ENCODE results near the gene ELF1.

The ELF1 gene

GRCh38 chr13:41019011-41019487, at the start of gene ELF1:
TSS of gene ELF1 (minus strand) at chr13:41019316. CDS start at chr13:40982054, 37,262 bp downstream.
- FAIRE-seq (no peak), DNase-seq (ENCODE audit: low spot score) (peak; percentile 77)

GRCh38 chr13:41065078-41065477, 46.0 kb upstream of the ELF1 start:
- no peak for FAIRE-seq

DNA sequence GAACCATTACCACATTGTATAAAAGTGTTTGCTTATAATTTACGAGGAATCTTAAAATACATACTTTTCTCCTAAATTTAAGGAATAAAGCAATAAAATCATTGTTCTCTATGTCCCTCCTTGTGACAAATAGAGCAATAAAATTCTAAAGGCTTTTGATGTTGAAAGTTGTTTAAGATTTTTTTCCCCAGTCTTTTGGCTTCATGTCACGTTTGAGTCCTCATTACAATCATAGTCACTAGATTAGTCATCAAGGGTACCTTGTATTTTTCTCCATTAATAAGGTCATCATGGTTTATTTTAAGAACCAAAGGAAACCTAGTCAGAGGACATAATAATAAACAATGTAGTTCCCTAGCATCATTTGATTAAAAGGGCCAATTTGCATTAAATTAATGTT, 45.4 kb upstream of the ELF1 start:
- DNase-seq (ENCODE audit: low spot score) (no peak), FAIRE-seq (no peak)

More at GRCh38 chr13:41065078-41065477, 46.0 kb upstream of the ELF1 start:
- no peak for DNase-seq (ENCODE audit: low spot score)

DNA sequence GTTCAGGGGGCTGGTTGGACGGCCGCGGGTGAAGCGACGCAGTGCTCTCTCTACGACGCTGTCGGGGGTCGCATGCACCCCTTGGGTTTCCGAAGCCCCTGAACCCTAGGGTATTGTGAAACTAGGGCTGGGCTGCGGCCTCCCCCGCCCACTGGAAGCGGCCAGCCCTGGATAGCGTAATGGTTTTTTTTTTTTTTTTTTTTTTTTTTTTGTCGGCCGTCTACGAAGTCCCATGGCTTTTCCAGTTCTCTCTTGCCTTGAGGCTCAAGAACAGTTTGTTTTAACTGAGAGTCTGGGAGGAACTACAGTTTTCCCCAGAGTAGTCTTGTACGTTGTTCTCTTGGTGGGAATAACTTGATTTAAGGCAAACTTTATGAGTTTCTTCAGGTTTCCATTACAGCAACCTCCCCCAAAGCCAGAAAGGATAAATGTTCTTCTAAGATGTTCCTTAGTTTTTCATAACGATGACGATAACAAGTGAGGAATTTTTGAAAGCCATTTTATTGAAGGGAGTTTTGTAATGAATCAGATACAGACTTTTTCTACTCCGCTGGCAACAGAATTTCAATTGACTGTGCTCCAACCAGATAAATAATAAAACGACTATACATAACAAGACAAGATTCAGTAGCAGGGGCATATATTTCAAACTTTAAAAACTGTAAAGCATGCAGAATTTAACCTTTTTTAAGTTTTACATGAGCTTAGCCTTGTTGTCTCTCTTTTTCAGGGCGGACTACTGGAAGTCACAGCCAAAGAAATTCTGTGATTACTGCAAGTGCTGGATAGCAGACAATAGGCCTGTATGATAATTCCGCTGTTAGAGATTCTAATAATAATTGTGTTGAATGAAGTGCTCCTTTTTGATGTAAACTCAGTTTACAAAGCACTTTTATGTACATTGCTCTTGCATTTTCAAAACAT, 43.1 kb upstream of the ELF1 start:
- peak; percentile 27 for DNase-seq (ENCODE audit: low spot score)
- no peak for FAIRE-seq

- FAIRE-seq, result no peak
- DNase-seq (ENCODE audit: low spot score), result peak; percentile 79
Observed at GRCh38 chr13:41061075-41061913, 42.2 kb upstream of the ELF1 start, which contains the start of gene WBP4. TSS of gene WBP4 (plus strand) at chr13:41061509. CDS start at chr13:41061674, 165 bp downstream.

GRCh38 chr13:41060724-41061074, 41.6 kb upstream of the ELF1 start:
- no peak for FAIRE-seq
- DNase-seq (ENCODE audit: low spot score), result peak; percentile 68

DNA sequence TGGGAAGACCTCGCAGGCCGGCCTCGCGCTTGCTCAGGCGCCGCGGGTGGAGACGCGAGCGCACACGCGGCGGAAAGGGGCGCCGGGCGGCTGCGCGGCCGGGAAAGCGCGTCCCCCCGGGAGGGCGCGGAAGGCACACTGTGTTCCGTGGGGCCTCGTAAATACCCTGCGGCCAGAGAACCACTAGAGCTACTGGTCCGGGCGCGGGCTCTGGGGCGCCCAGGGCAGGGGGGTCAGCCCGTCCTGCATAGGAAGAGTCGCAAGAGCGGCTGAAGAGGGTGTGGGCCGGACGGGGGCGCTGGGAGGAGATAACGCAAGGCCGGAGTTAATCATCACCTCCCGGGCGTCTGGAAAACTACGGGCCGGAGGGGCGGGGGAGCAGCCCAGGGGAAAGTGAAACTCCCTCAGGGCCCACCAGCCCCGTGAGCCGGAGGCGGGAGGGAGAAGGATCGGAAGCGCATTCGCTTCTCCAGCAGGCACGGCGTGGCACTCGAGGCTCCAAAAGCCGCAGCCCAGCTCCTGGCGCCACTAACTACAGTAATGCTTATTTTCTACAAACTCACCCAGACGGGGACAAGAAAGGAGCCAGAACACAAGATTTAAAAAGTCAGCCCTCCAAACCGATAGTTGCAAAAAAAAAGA, 41.1 kb upstream of the ELF1 start:
- DNase-seq (ENCODE audit: low spot score), result peak; percentile 87

GRCh38 chr13:41059456-41060081, 40.5 kb upstream of the ELF1 start:
- DNase-seq (ENCODE audit: low spot score) (no peak), FAIRE-seq (no peak)

More for the DNA sequence above, 41.1 kb upstream of the ELF1 start:
- FAIRE-seq, result peak; percentile 59

DNA sequence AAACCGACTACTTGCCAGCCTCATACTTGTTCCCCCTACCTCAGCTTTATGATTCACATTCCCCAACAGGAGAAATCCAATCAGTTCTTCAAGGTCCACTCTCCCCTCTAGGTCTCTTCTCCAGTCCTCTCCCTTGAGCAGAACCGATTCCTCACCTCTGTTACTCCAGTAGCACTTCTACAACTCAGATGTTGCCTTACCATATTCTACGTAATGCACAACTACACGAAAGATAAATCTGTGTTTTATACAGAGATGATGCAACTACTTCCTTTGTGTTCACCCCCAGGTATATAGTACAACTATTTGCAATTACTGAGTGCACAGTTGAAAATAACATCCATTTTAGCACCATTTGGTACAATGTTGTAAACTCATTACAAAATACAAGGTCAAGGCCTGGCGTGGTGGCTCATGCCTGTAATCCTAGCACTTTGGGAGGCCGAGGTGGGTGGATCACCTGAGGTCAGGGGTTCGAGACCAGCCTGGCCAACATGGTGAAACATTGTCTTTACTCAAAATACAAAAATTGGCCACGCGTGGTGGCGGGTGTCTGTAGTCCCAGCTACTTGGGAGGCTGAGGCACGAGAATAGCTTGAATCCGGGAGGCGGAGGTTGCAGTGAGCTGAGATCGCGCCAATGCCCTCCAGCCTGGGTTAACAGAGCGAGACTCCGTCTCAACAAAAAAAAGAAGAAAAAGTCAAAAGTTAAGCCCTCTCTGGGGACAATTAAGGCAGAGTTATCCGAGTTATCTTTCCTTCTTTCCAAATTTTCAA, 39.4 kb upstream of the ELF1 start:
- FAIRE-seq (no peak), DNase-seq (ENCODE audit: low spot score) (no peak)

DNA sequence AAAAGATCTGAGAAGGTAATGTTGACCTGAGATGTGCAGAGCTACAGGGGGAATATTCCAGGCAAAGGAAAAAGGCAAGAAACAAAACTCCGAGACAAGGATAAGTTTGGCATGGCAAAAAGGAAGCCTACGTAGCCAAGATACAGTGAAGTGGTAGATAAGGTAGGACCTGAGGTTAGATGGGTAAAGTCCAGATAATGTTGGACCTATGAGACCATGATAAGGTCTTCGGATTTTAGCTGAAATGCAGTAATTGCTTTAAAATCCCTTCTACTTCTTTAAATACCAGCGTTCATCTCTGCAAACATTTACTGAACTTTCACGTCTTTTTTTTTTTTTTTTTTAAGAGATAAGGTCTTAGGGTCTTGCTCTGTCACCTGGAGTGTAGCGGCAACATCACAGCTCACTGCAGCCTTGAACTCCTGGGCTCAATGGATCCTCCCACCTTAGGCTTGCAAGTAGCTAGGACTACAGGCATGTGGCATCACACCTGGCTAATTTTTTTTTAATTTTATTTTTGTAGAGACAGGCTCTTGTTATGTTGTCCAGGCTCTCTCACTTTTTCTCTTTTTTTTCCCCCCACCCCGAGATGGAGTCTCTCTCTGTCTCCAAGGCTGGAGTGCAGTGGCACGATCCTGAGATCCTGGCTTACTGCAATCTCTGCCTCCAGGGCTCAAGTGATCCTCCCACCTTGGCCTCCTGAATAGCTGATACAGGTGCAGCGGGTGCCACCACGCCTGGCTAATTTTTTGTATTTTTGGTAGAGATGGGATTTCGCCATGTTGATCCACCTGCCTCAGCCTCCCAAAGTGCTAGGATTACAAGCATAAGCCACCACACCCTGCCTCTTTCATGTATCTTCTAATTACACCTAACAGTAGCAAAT, 38.0 kb upstream of the ELF1 start:
- no peak for DNase-seq (ENCODE audit: low spot score)
- FAIRE-seq, result no peak

- FAIRE-seq (no peak), DNase-seq (ENCODE audit: low spot score) (no peak)
Observed at GRCh38 chr13:41056194-41056593, 37.1 kb upstream of the ELF1 start.

GRCh38 chr13:41054919-41055619, 36.0 kb upstream of the ELF1 start:
- no peak for FAIRE-seq

GRCh38 chr13:41054212-41054877, 35.2 kb upstream of the ELF1 start:
- peak; percentile 7 for FAIRE-seq
- peak; percentile 27 for DNase-seq (ENCODE audit: low spot score)

More at GRCh38 chr13:41054919-41055619, 36.0 kb upstream of the ELF1 start:
- no peak for DNase-seq (ENCODE audit: low spot score)

DNA sequence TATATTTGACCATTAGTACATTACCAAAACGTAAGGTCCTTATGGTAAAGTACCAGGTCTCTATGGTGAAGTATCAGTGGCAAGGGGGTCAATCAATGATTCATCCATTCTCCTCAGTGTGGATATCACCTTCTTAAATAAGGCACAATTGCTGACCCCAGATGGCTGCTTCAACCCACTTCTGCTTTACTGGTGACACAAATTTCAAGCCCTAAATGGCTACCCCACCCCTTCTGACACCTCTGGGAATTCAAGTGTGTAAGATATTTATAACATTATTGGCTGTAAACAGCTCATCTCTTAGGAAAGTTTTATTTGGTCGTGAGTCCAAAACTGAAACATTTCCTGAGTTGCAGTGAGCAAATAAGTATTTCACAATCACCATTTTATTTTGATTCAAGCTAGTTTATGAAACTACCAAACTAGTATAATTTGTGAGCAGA, 34.3 kb upstream of the ELF1 start:
- FAIRE-seq (no peak), DNase-seq (ENCODE audit: low spot score) (no peak)

- FAIRE-seq (no peak), DNase-seq (ENCODE audit: low spot score) (no peak)
Observed at GRCh38 chr13:41052441-41052840, 33.3 kb upstream of the ELF1 start.

DNA sequence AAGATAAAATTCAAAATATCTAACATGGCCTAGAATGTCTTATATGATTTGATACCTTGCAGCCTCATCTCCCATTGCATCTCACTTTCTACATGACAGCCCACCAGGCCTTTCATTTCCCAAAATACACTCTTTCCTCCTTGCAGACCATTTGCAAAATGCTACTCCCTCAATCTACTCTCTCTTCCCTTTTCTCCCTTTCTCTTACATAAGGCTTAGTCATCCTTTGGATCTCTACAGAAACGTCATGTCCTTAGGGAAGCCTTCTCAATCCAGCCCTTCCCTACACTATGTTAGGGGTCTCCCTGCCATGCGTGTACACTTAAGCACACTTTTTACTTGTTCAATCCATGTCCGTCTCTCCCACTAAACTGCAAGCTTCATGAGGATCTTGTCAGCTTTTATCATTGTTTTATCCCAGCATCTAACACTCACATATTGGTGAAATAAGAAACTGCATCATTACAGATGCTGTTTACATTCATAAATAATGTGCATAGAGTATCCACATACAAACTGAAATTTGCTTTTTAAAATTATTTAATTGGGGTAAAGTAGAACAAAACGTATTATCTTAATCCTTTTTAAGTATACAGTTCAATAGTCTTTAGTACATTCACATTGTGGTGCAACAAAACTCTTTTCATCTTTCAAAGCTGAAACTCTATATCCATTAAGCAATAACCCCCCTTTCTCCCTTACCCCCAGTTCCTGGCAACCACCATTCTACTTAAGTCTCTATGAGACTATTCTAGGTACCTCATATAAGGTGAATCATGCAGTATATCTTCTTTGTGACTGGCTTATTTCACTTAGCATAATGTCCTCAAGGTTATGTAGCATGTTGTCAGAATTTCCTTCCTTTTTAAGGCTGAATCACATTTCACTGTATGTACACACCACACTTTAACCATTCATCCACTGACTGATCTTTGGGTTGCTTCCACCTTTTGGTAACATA, 30.6 kb upstream of the ELF1 start:
- no peak for DNase-seq (ENCODE audit: low spot score)
- FAIRE-seq, result no peak

DNA sequence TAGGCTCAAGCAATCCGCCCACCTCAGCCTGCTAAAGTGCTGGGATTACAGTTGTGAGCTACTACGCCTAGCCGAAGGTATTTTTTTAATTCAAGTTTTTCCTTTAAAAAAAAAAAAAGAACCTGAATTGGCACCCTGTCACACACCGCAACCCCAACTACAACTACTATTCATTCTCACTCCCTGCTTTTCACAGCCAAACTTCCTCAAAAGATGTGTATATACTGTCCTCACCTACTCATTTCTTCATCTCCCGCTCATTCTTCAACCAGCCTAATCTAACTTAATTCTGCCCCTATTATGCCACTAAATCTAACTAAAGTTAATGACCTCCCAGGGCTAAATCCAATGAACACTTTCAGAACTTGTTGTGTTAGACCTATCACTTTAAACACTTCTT, 29.5 kb upstream of the ELF1 start:
- DNase-seq (ENCODE audit: low spot score), result no peak
- FAIRE-seq, result no peak
